Suprapubic skin (tissue), 4 donors: ENCODE results near the gene EPHB4. TPM values are rescaled to one million over a fixed set of nuclear protein-coding genes. Genes with fewer than 3 reads are reported as not detected.

Experiments used
- DNase-seq, 2 donors: peaks; one replicate each; pipeline ENCODE4 v3.0.0-alpha.2; 2019; ENCODE audit warnings: low spot score in 2 of 2
- H3K27ac ChIP-seq: fragments of 200-600 bp; sonication (generic); one replicate; pipeline ENCODE4 v1.5.1; 2019
- H3K27me3 ChIP-seq: fragments of 200-600 bp; sonication (generic); one replicate; pipeline ENCODE4 v1.5.1; 2019
- H3K36me3 ChIP-seq: fragments of 200-600 bp; sonication (generic); one replicate; pipeline ENCODE4 v1.5.1; 2019
- H3K4me1 ChIP-seq: fragments of 200-600 bp; sonication (generic); one replicate; pipeline ENCODE4 v1.5.1; 2019
- H3K4me3 ChIP-seq: fragments of 200-600 bp; sonication (generic); one replicate; pipeline ENCODE4 v1.5.1; 2019; ENCODE audit warnings: mild to moderate bottlenecking
- H3K9me3 ChIP-seq: fragments of 200-600 bp; sonication (generic); one replicate; pipeline ENCODE4 v1.5.1; 2019
- CTCF ChIP-seq, 2 donors: fragments of 200-600 bp in 1 of 2; fragments of 450-650 bp in 1 of 2; sonication (generic) in 1 of 2; IDR thresholded peaks; one replicate each; pipeline ENCODE4 v1.5.1; 2016 to 2019; ENCODE audit warnings: antibody characterized with exemption in 2 of 2, mild to moderate bottlenecking in 1 of 2, moderate library complexity in 1 of 2
- EP300 ChIP-seq: sonication (generic); formaldehyde crosslinking; IDR thresholded peaks from one replicate; pipeline ENCODE4 v1.6.1; 2017; ENCODE audit warnings: antibody characterized with exemption
- POLR2A ChIP-seq, 2 donors: fragments of 450-650 bp; IDR thresholded peaks; one replicate each; pipeline ENCODE4 v1.6.1; 2017; ENCODE audit warnings: antibody characterized with exemption in 2 of 2, mild to moderate bottlenecking in 2 of 2, moderate library complexity in 2 of 2
- POLR2AphosphoS5 ChIP-seq, 3 donors: sonication (generic); formaldehyde crosslinking; IDR thresholded peaks; one replicate each; pipeline ENCODE4 v1.6.1; 2017; ENCODE audit warnings: antibody characterized with exemption in 3 of 3
- WGBS: methylation state at CpG from one replicate; pipeline ENCODE4 v1.1.5; 2018; 5-methylcytosine and 5-hydroxymethylcytosine counted together
- total RNA-seq, 4 donors: library from RNA; depleted of rRNA; stranded (reverse); fragments of >200 nt; gene quantifications; one replicate each; pipeline ENCODE4 v1.1.0, GENCODE V29; 2016

EPHB4 gene
- total RNA-seq, 4 donors from 2014 or later, result 58.1 to 84.6 (median 81.6) TPM

GRCh38 chr7:100789055-100789454 lies 38.3 kb downstream of the EPHB4 start:
- H3K9me3 ChIP-seq, result no peaks in the 10 kb centered on the region
- WGBS, result 65% methylated on average over 9 of the region's 9 CpGs
- peaks cover 3% of the 10 kb centered on the region for H3K4me1 ChIP-seq
- H3K27me3 ChIP-seq, result peaks cover 19% of the 10 kb centered on the region
- H3K4me3 ChIP-seq, result no peak overlapping the region
- no peak for TF ChIP-seq POLR2A (IDR thresholded peaks at IDR 0.05)
- no peak for TF ChIP-seq EP300
- TF ChIP-seq POLR2AphosphoS5 (IDR thresholded peaks at IDR 0.05), result no peak
- no peak for TF ChIP-seq CTCF (IDR thresholded peaks at IDR 0.05)
- H3K27ac ChIP-seq, result no peak overlapping the region
- no peaks in the 10 kb centered on the region for H3K36me3 ChIP-seq
- no peak for DNase-seq

- TF ChIP-seq EP300 (no peak), CTCF (IDR thresholded peaks at IDR 0.05) (no peak), POLR2AphosphoS5 (IDR thresholded peaks at IDR 0.05) (no peak), POLR2A (IDR thresholded peaks at IDR 0.05) (no peak)
- 84% methylated on average over 1 of the region's 1 CpG for WGBS
- no peaks in the 10 kb centered on the region for H3K36me3 ChIP-seq
These were observed 41.0 kb downstream of the EPHB4 start for GRCh38 chr7:100786323-100786722.

GRCh38 chr7:100785878-100786277 lies 41.4 kb downstream of the EPHB4 start:
- TF ChIP-seq EP300, result no peak
- TF ChIP-seq POLR2AphosphoS5 (IDR thresholded peaks at IDR 0.05), result no peak
- TF ChIP-seq CTCF (IDR thresholded peaks at IDR 0.05), result no peak
- TF ChIP-seq POLR2A (IDR thresholded peaks at IDR 0.05), result no peak
- no peak for DNase-seq
- WGBS, result 68% methylated on average over 11 of the region's 17 CpGs

More at GRCh38 chr7:100786323-100786722, 41.0 kb downstream of the EPHB4 start:
- no peaks in the 10 kb centered on the region for H3K4me1 ChIP-seq
- H3K9me3 ChIP-seq, result no peaks in the 10 kb centered on the region
- H3K27ac ChIP-seq, result no peak overlapping the region
- no peak for DNase-seq
- H3K27me3 ChIP-seq, result peaks cover 19% of the 10 kb centered on the region
- H3K4me3 ChIP-seq, result no peak overlapping the region

GRCh38 chr7:100783804-100784203 lies 43.5 kb downstream of the EPHB4 start:
- 97% methylated on average over 2 of the region's 2 CpGs for whole genome bisulfite sequencing
- no peak for DNase-seq
- no peaks in the 10 kb centered on the region for H3K36me3 ChIP-seq
- no peaks in the 10 kb centered on the region for H3K4me1 ChIP-seq
- TF ChIP-seq CTCF (IDR thresholded peaks at IDR 0.05), result no peak
- TF ChIP-seq POLR2A (IDR thresholded peaks at IDR 0.05), result no peak
- TF ChIP-seq POLR2AphosphoS5 (IDR thresholded peaks at IDR 0.05), result no peak
- no peak for TF ChIP-seq EP300
- no peak overlapping the region for H3K4me3 ChIP-seq
- no peaks in the 10 kb centered on the region for H3K9me3 ChIP-seq
- peaks cover 17% of the 10 kb centered on the region for H3K27me3 ChIP-seq
- no peak overlapping the region for H3K27ac ChIP-seq

More at GRCh38 chr7:100785878-100786277, 41.4 kb downstream of the EPHB4 start:
- peaks cover 19% of the 10 kb centered on the region for H3K27me3 ChIP-seq
- no peak overlapping the region for H3K27ac ChIP-seq
- H3K4me1 ChIP-seq, result no peaks in the 10 kb centered on the region
- no peak overlapping the region for H3K4me3 ChIP-seq
- H3K36me3 ChIP-seq, result no peaks in the 10 kb centered on the region
- no peaks in the 10 kb centered on the region for H3K9me3 ChIP-seq

- Histone ChIP-seq H3K4me3 (no peak overlapping the region), H3K27ac (no peak overlapping the region), H3K27me3 (peaks cover 18% of the 10 kb centered on the region), H3K36me3 (no peaks in the 10 kb centered on the region), H3K9me3 (no peaks in the 10 kb centered on the region), H3K4me1 (no peaks in the 10 kb centered on the region)
- TF ChIP-seq POLR2A (IDR thresholded peaks at IDR 0.05) (no peak), EP300 (no peak)
- no peak for DNase-seq
- 65% methylated on average over 6 of the region's 7 CpGs for WGBS
These were observed 46.1 kb downstream of the EPHB4 start for GRCh38 chr7:100781255-100781654.

- DNase-seq, result no peak
- H3K27me3 ChIP-seq, result peaks cover 19% of the 10 kb centered on the region
- no peak overlapping the region for H3K4me3 ChIP-seq
- no peaks in the 10 kb centered on the region for H3K36me3 ChIP-seq
- H3K9me3 ChIP-seq, result no peaks in the 10 kb centered on the region
- WGBS, result 63% methylated on average over 13 of the region's 17 CpGs
- H3K4me1 ChIP-seq, result no peaks in the 10 kb centered on the region
- H3K27ac ChIP-seq, result no peak overlapping the region
- TF ChIP-seq POLR2A (IDR thresholded peaks at IDR 0.05) (no peak), CTCF (IDR thresholded peaks at IDR 0.05) (no peak), EP300 (no peak)
These were observed 48.0 kb downstream of the EPHB4 start for GRCh38 chr7:100779359-100779758.
